Right lung (tissue), 10 donors: ENCODE results near the gene SMIM12. TPM values are rescaled to one million over a fixed set of nuclear protein-coding genes. Genes with fewer than 3 reads are reported as not detected.

Experiments used
- DNase-seq, 2 donors: peaks; one replicate each; pipeline ENCODE4 v3.0.0-alpha.2; 2013
- long read RNA-seq, 8 donors: transcript quantifications; one replicate each; lab custom pipeline, GENCODE V29; 2026
- polyA plus RNA-seq, 5 donors: library from polyadenylated mRNA; unstranded; fragments of 120-200 nt; gene quantifications; one replicate each; pipeline versions ENCODE4 v1.2.1 to v1.2.3, GENCODE V29; 2013; ENCODE audit warnings: inconsistent platforms in 1 of 5, low replicate concordance in 1 of 5; ENCODE audit not compliant: insufficient read length in 5 of 5, insufficient read depth in 1 of 5

Gene SMIM12, protein sequence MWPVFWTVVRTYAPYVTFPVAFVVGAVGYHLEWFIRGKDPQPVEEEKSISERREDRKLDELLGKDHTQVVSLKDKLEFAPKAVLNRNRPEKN
- 10 to 100 TPM; 20.6 to 32.1 (median 26.2) TPM for polyA plus RNA-seq
- long read RNA-seq, donor 1, transcript SMIM12-206 (2 exons, 3,454 nt), result major isoform, 20 of 84 reads
- long read RNA-seq, donor 1, partial matches to known transcripts, result 63 of 84 reads
- long read RNA-seq, donor 1, other reads (novel, unspliced or antisense), result 0 of 84 reads
- long read RNA-seq, donor 2, transcript SMIM12-206 (2 exons, 3,454 nt), result major isoform, 18 of 18 reads
- long read RNA-seq, donor 2, partial matches to known transcripts, result 0 of 18 reads
- long read RNA-seq, donor 2, other reads (novel, unspliced or antisense), result 0 of 18 reads
- long read RNA-seq, donor 3, transcript SMIM12-206 (2 exons, 3,454 nt), result major isoform, 10 of 14 reads
- long read RNA-seq, donor 3, partial matches to known transcripts, result 0 of 14 reads
- long read RNA-seq, donor 3, other reads (novel, unspliced or antisense), result 0 of 14 reads
- long read RNA-seq, donor 4, transcript SMIM12-206 (2 exons, 3,454 nt), result major isoform, 7 of 8 reads
- long read RNA-seq, donor 4, partial matches to known transcripts, result 0 of 8 reads
- long read RNA-seq, donor 4, other reads (novel, unspliced or antisense), result 0 of 8 reads
- long read RNA-seq, donor 5, transcript SMIM12-206 (2 exons, 3,454 nt), result major isoform, 22 of 94 reads
- long read RNA-seq, donor 5, partial matches to known transcripts, result 40 of 94 reads
- long read RNA-seq, donor 5, other reads (novel, unspliced or antisense), result 31 of 94 reads
- long read RNA-seq, donor 6, transcript SMIM12-206 (2 exons, 3,454 nt), result major isoform, 15 of 17 reads
- long read RNA-seq, donor 6, partial matches to known transcripts, result 0 of 17 reads
- long read RNA-seq, donor 6, other reads (novel, unspliced or antisense), result 0 of 17 reads
- long read RNA-seq, donor 7, transcript SMIM12-206 (2 exons, 3,454 nt), result major isoform, 12 of 13 reads
- long read RNA-seq, donor 7, partial matches to known transcripts, result 0 of 13 reads
- long read RNA-seq, donor 7, other reads (novel, unspliced or antisense), result 0 of 13 reads
- long read RNA-seq, donor 8, partial matches to known transcripts, result 6 of 9 reads
- long read RNA-seq, donor 8, other reads (novel, unspliced or antisense), result 0 of 9 reads

- DNase-seq, result peak; percentile 85 to 87
Measured at GRCh38 chr1:34859446-34860200, at the start of gene SMIM12. TSS of gene SMIM12 (minus strand) at chr1:34859749. CDS start at chr1:34855977, 3,772 bp downstream.

- no peak for DNase-seq
Measured at GRCh38 chr1:34908369-34908768, 48.8 kb upstream of the SMIM12 start.

GRCh38 chr1:34907487-34908090 lies 48.0 kb upstream of the SMIM12 start:
- no peak for DNase-seq

DNA sequence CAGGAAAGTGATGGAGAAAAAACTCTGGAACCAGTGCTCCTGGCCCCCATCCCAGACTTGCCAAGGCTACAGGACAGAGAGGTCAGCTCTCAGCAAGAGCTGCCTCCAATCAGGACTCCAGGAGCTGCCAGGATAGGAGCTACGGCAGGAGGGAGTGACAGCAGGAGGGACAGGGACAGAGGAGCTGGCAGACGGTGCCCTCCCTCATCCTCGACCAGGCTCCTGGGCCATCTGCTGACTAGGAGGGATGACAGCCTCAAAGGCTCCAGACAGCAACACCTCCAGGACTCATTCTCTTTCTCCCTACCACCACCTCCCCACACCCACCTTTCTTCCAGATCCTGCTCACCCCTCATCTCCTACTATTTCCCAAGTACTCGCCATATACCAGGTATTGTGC lies 47.2 kb upstream of the SMIM12 start:
- no peak for DNase-seq

DNA sequence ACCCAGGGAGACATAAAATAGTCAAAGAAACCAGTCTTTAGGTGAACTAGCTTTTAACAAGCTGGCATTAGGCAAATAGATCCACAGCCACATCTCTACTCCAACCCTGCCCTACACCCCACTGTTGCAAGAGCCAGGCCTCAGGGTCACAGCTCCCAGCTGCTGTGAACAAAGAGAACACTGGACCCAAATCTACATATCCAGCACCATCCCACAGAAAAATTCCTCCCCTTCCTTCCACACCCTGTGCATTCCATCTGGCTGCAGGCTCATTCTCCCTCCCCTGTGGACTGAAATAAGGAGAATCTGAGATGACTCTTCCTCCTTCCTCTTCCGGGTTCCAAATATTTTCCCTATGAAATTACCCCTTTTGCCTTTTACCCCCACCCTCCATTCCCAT lies 46.7 kb upstream of the SMIM12 start:
- no peak for DNase-seq

DNA sequence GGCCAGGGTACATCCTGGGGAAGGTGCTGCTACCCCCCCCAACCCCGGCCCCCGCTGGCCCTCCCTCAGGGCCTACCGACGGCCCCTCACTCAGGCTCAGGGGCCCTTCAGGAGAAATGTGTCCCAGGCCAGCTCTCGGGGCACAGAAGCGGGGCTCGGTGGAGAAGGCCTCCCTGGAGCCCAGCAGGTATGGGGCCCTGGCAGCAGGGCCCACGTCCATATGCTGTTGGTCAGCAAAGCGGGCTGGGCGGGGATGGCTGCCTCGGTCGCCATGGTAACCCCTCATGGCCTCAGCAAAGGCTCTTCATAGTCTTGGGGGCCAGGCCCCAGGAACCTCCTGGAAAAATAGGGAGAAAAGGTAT lies 45.5 kb upstream of the SMIM12 start:
- DNase-seq, result no peak

DNA sequence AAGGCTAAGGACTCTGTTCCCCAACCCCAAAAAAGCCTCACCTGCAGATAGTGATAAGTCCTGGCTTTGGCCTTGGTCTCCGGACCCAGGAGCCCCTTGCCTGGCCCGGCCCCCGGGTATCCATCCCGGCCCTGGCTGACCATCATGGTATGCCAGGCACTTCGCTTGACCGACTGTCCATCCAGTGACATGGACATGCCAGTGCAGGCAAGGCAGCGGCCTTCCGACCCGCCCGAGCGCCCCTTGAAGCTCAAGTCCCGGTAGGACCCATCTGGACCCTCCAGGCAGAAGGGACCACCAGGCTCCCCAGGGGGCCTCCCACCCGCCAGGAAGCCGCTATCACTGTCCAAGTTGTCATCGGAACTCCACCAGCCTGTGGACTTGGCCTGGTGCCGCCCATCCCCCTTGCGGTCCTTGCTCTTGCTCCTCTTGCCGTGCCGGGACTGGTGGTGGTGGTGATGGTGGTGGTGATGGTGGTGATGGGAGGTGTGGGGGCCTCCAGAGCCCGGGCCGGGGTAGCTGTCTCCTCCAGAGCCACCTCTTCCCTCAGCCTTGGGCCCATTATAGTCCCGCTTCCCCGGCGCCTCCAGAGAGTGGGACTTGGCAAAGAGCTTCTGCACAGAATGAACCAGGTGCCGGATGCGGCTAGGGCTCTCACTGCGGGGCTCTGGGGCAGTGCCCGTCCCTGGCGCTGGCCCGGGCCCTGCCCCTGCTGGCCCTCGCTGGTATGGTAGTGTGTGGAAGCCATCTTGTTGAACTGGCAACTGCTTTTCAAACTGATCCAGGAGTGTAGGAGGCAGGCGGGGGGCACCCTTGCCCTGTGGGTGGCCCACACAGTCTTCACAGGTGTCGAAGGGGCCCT lies 44.9 kb upstream of the SMIM12 start:
- DNase-seq, result no peak

DNA sequence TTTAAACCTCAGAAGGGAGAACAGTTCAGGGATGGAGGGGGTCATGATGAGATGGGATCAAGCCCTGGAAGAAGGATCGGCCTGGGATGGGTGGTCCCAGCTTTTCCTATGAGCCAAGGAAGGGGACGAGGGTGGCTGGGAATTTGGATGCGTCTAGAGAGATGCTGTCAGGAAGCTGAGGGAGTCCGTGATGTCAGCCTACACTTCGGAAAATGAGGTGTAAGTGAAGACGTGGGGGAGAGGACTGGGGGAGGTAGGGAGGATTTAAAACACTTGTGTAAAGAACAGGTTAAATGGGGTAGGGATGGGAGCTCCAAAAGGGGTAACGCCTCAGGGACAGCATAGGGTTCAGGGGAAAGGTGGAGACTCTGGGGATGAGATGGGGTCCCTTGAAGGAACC lies 42.4 kb upstream of the SMIM12 start:
- DNase-seq, result no peak

- DNase-seq, result no peak
Measured at GRCh38 chr1:34900775-34901502, 41.4 kb upstream of the SMIM12 start.

DNA sequence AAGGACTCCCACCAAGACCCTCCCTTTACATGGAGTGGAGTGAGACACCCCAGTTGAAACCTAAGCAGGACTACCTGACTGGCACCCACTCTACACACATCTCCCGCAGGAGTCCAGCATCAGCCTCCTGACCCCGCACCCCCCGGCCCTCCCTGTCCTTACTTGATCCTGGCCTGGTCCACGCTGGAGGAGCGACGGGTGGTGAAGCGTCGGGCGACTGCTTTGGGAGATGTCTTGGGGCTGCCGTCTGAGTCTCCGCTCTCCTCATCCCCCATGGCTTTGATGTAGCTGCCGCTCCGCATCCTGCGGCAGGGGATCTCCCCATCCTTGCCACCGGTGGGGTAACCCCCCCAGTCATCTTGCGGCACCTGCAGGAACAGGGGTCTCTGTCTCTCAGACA lies 40.4 kb upstream of the SMIM12 start:
- no peak for DNase-seq

DNA sequence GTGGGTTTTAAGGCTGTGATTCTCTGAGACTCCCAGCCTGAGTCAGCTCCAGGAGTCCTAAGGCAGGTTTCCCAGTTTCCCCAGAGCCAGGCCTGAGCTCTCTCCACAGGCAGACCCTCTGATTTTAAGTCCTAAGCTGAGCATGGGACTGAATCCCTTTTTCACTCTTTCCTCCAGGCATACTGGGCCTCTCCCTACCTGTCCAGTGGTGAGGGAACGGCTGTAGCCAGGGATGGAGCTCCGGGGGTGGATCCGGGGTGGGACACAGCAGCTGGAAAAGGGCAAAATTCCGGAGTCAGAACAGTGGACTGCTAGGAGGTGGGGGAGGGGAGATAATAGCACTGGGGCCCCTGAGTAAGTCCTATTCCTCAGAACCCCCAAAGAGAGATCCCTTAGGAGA lies 39.9 kb upstream of the SMIM12 start:
- no peak for DNase-seq

DNA sequence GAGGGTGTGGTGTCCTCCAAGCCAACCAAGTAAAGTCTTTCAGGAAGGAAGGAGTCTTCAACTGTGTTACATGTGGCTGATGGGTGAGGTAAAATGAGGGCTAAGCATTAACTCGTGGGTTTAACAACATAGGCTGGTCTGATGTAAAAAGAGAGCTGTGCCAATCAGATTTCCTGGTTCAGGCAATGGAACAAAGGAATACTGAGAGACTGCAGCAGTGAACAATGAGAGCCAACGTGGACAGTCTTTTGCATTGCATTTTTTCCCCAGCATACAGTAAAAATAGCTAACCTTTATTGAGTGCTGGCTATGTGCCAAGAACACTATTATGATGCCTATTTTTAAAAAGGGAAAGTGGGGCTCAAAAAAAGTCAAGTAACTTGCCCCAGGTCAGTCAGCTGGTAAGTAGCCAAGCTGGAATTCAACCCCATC lies 38.8 kb upstream of the SMIM12 start:
- no peak for DNase-seq

GRCh38 chr1:34896612-34897011 lies 37.1 kb upstream of the SMIM12 start:
- DNase-seq, result no peak

- no peak for DNase-seq
Measured at GRCh38 chr1:34889705-34890104, 30.2 kb upstream of the SMIM12 start.

- DNase-seq, result no peak
Measured at GRCh38 chr1:34887593-34887992, 28.0 kb upstream of the SMIM12 start.

DNA sequence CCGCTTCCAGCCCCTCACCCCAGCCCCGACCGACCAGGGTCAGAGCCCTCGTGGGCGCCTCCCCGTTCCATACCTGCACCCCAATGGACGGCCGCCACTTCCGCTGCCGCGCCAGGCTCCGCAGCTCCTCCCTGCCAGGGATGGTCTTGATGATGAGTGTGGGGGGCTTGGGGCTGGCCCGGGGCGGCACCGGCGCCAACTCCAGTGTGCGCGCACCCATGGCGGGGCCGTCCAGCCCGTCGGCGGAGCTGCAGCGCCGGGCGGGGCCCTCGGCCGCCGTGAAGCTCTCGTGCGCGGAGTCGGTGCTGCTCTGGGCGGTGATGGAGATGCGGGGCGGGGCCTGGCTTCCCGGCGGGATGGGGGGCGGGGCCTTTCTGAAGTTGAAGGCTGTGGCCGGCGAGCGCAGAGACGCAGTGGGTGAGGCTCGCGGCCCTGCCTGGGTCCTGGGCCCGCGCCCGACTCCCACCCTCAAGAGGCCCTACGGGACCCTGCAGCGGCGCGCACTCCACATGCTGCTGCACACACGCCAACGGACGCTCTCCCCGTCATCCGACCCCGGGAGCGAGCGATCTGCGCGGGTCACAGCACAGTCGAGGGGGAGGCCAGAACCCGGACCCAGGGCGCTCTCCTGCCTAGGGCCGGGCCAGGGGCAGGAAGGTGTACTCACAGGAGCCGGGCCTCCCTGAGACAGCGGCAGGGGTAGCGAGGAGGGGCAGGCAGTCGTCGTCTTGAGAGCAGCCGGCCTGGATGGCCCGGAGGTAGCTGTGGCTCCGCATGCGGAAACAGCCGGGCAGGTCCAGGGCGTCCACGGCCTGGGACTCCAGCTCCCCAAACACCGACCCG lies 26.1 kb upstream of the SMIM12 start:
- no peak for DNase-seq

GRCh38 chr1:34884961-34885360 lies 25.4 kb upstream of the SMIM12 start:
- DNase-seq, result no peak

- DNase-seq, result no peak
Measured at GRCh38 chr1:34884536-34884935, 25.0 kb upstream of the SMIM12 start.
